HCT116 (cell line): ENCODE measurements around the gene C6orf118. TPM values are rescaled to one million over a fixed set of nuclear protein-coding genes. Genes with fewer than 3 reads are reported as not detected.

Experiments
- ATAC-seq: fragments of 200-7000 bp; cut with Tn5 transposase; 2 replicates; pipeline ENCODE4 v1.9.1; 2020; ENCODE audit warnings: mild to moderate bottlenecking, moderate library complexity
- BruUV-seq: library from RNA; stranded (reverse); fragments of 400-500 nt; replicated peaks from 2 replicates; lab custom pipeline; 2021; lab: Mats Ljungman, UMichigan
- CTCF ChIA-PET: fragments of 300-600 bp; sonication (Branson Sonifier 250); formaldehyde crosslinking; loops from one replicate; lab custom pipeline; 2021; ENCODE audit warnings: antibody characterized with exemption; lab: Charles Lee
- POLR2A ChIA-PET: fragments of 300-600, 350-600 bp; sonication (Branson Sonifier 250); formaldehyde crosslinking; loops from one replicate; lab custom pipeline; 2021; ENCODE audit warnings: antibody characterized with exemption; lab: Charles Lee
- RAD21 ChIA-PET, 2 experiments: fragments of 300-600 bp; sonication (Branson Sonifier 250); formaldehyde crosslinking; loops; one replicate each; lab custom pipeline; 2023; ENCODE audit warnings: low total read pairs in 2 of 2; ENCODE audit not compliant: uncharacterized antibody in 2 of 2, unreplicated experiment in 2 of 2, low non-redundant PET in 1 of 2; lab: Charles Lee
- DNase-seq: peaks from one replicate; pipeline ENCODE4 v3.0.0-alpha.2; 2010; ENCODE audit warnings: low read depth, low spot score
- H2AFZ ChIP-seq: fragments of 200-600 bp; shearing (Covaris generic), sonication (generic); 2 replicates; pipeline ENCODE4 v1.6.1; 2017; ENCODE audit warnings: low read depth, mixed run types, mixed read lengths, antibody characterized with exemption, low read length; ENCODE audit not compliant: poor library complexity, severe bottlenecking
- H3K27ac ChIP-seq: 2 replicates; pipeline ENCODE4 v1.5.1; 2012; ENCODE audit warnings: low read depth, low read length
- H3K27me3 ChIP-seq: fragments of 200-600 bp; sonication (generic); 2 replicates; pipeline ENCODE4 v1.6.1; 2016; ENCODE audit warnings: mixed run types, low read length, mixed read lengths; ENCODE audit not compliant: insufficient read depth
- H3K36me3 ChIP-seq, 2 experiments: fragments of 200-500 bp in 1 of 2; fragments of 200-600 bp in 1 of 2; sonication (Bioruptor generic) in 1 of 2; sonication (generic) in 1 of 2; 2 replicates each; pipeline versions ENCODE4 v1.5.1 to v1.6.1; 2014 to 2016; ENCODE audit warnings: low read length in 2 of 2, inconsistent platforms in 1 of 2, mixed read lengths in 1 of 2, mixed run types in 1 of 2; ENCODE audit not compliant: insufficient read depth in 2 of 2, control insufficient read depth in 1 of 2
- H3K4me1 ChIP-seq, 2 experiments: fragments of 200-600 bp in 1 of 2; sonication (generic) in 1 of 2; 2 replicates each; pipeline versions ENCODE4 v1.5.1 to v1.6.1; 2012 to 2017; ENCODE audit warnings: low read length in 2 of 2, inconsistent platforms in 1 of 2, mild to moderate bottlenecking in 1 of 2, mixed read lengths in 1 of 2, mixed run types in 1 of 2, moderate library complexity in 1 of 2; ENCODE audit not compliant: insufficient read depth in 2 of 2, control insufficient read depth in 1 of 2
- H3K4me2 ChIP-seq: fragments of 200-600 bp; sonication (generic); 2 replicates; pipeline ENCODE4 v1.6.1; 2017; ENCODE audit warnings: mixed run types, low read length, mixed read lengths
- H3K4me3 ChIP-seq, 2 experiments: fragments of 200-600 bp in 1 of 2; sonication (generic) in 1 of 2; replicated peaks in 1 of 2; 2 replicates each; pipeline ENCODE4 v1.5.1; 2011 to 2016; ENCODE audit warnings: low read length in 2 of 2, control low read depth in 1 of 2, low read depth in 1 of 2, mild to moderate bottlenecking in 1 of 2, mixed read lengths in 1 of 2, mixed run types in 1 of 2
- H3K79me2 ChIP-seq: fragments of 200-600 bp; sonication (generic); 2 replicates; pipeline ENCODE4 v1.6.1; 2017; ENCODE audit warnings: mild to moderate bottlenecking, mixed run types, low read length, moderate library complexity, mixed read lengths; ENCODE audit not compliant: insufficient read depth
- H3K9ac ChIP-seq: fragments of 200-600 bp; sonication (generic); 2 replicates; pipeline ENCODE4 v1.6.1; 2016; ENCODE audit warnings: low read length, mixed read lengths
- H3K9me2 ChIP-seq: fragments of 200-600 bp; sonication (generic), shearing (Covaris generic); 2 replicates; pipeline ENCODE4 v1.6.1; 2017; ENCODE audit warnings: mixed run types, mild to moderate bottlenecking, moderate library complexity; ENCODE audit not compliant: insufficient read depth
- H3K9me3 ChIP-seq, 2 experiments: fragments of 200-500 bp in 1 of 2; fragments of 200-600 bp in 1 of 2; sonication (Bioruptor generic) in 1 of 2; sonication (generic) in 1 of 2; 2 replicates each; pipeline ENCODE4 v1.6.1; 2014 to 2017; ENCODE audit warnings: low read length in 2 of 2, mixed read lengths in 2 of 2, inconsistent platforms in 1 of 2, low read depth in 1 of 2, mild to moderate bottlenecking in 1 of 2, mixed run types in 1 of 2, moderate library complexity in 1 of 2; ENCODE audit not compliant: control insufficient read depth in 1 of 2, insufficient read depth in 1 of 2
- H4K20me1 ChIP-seq: fragments of 200-600 bp; sonication (generic), shearing (Covaris generic); 2 replicates; pipeline ENCODE4 v1.6.1; 2017; ENCODE audit warnings: mixed run types, mild to moderate bottlenecking, moderate library complexity; ENCODE audit not compliant: insufficient read depth
- CBX3 ChIP-seq: IDR thresholded peaks from 2 replicates; pipeline ENCODE4 v1.6.1; 2012; ENCODE audit warnings: low read depth
- CEBPB ChIP-seq: IDR thresholded peaks from 2 replicates; pipeline ENCODE4 v1.6.1; 2012; ENCODE audit warnings: low read depth
- ELF1 ChIP-seq: IDR thresholded peaks from 2 replicates; pipeline ENCODE4 v1.6.1; 2012; ENCODE audit warnings: low read depth, borderline replicate concordance
- EZH2 ChIP-seq: fragments of 200-600 bp; sonication (generic); IDR thresholded peaks from 2 replicates; pipeline ENCODE4 v1.6.1; 2017; ENCODE audit warnings: antibody characterized with exemption, mixed run types
- FOSL1 ChIP-seq: IDR thresholded peaks from 2 replicates; pipeline ENCODE4 v1.6.1; 2012; ENCODE audit warnings: low read depth
- JUND ChIP-seq: IDR thresholded peaks from 2 replicates; pipeline ENCODE4 v1.6.1; 2012
- MAX ChIP-seq: IDR thresholded peaks from 2 replicates; pipeline ENCODE4 v1.6.1; 2012
- POLR2AphosphoS5 ChIP-seq: IDR thresholded peaks from 2 replicates; pipeline ENCODE4 v1.6.1; 2011; ENCODE audit warnings: mild to moderate bottlenecking, low read depth, low read length, moderate library complexity
- RAD21 ChIP-seq: IDR thresholded peaks from 2 replicates; pipeline ENCODE4 v1.6.1; 2012; ENCODE audit warnings: low read depth, mild to moderate bottlenecking
- YY1 ChIP-seq: IDR thresholded peaks from 2 replicates; pipeline ENCODE4 v1.6.1; 2011; ENCODE audit warnings: low read length, low read depth, moderate library complexity, mild to moderate bottlenecking; ENCODE audit not compliant: insufficient replicate concordance; ENCODE audit errors: extremely low read depth
- ZFX ChIP-seq: fragments of 450-650 bp; IDR thresholded peaks from 2 replicates; pipeline ENCODE4 v1.6.1; 2017
- ZNF274 ChIP-seq: fragments of 200-500 bp; sonication (Bioruptor generic); IDR thresholded peaks from 2 replicates; pipeline ENCODE4 v1.6.1; 2014; ENCODE audit warnings: mild to moderate bottlenecking, low read depth, low read length, inconsistent platforms
- intact Hi-C: fragments of 100-400 bp; cut with micrococcal nuclease; formaldehyde crosslinking; loops from 2 replicates; pipeline ENCODE4 v1.10.0; 2022
- total RNA-seq: library from RNA; stranded (reverse); gene quantifications from one replicate; pipeline ENCODE4 v1.2.1, GENCODE V29; 2021; ENCODE audit not compliant: unreplicated experiment
- TF ChIP-seq, protein P1 (sequence below): IDR thresholded peaks from 2 replicates; pipeline ENCODE4 v1.6.1; 2012; ENCODE audit warnings: low read depth

The C6orf118 gene
- total RNA-seq, 1 experiment from 2014 or later = not detected

GRCh38 chr6:165340532-165340931 lies 31.1 kb upstream of the C6orf118 start:
- ChIA-PET CTCF (no interaction called here), RAD21 (no interaction called here), POLR2A (no interaction called here)
- no peak overlapping the region for H3K4me3 ChIP-seq
- H3K27ac ChIP-seq = no peak overlapping the region
- DNase-seq (no peak), ATAC-seq (no peak)
- no peak overlapping the region for H2AFZ ChIP-seq
- H3K4me2 ChIP-seq = no peak overlapping the region
- no TSS peak for BruUV-seq
- no peaks in the 10 kb centered on the region for H3K36me3 ChIP-seq
- intact Hi-C loops = no loop called here
- TF ChIP-seq CBX3 = no peak
- H3K9me2 ChIP-seq = no peaks in the 10 kb centered on the region
- H3K79me2 ChIP-seq = no peaks in the 10 kb centered on the region
- no peak overlapping the region for H3K9ac ChIP-seq
- H3K9me3 ChIP-seq = peaks cover 0 to 3% of the 10 kb centered on the region in 2 experiments; a peak in 1 of 4 replicates
- H3K27me3 ChIP-seq = no peaks in the 10 kb centered on the region
- no peaks in the 10 kb centered on the region for H4K20me1 ChIP-seq
- H3K4me1 ChIP-seq = no peaks in the 10 kb centered on the region

DNA sequence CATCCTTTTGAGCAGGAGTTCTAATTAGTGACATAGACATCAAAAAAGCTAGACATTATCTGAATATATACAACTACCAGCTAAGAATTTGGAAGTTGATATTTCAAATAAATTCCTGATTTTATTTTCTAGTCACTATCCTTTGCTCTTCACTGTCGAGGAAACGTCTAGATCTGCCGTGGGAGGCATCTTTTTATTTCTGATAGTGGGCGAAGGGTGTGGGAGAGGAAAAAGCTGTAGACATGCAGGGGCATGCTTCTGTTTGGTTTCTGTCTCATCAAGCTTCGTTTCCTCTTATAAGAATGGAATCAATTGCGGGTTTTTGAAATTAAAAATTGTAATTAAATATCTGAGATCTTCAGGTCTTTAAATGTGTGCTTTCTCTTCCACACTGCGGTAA lies 16.2 kb upstream of the C6orf118 start:
- Histone ChIP-seq H3K4me3 (no peak overlapping the region), H3K9ac (no peak overlapping the region), H3K36me3 (no peaks in the 10 kb centered on the region), H3K9me3 (peaks cover 0 to 8% of the 10 kb centered on the region in 2 experiments; a peak in 2 of 4 replicates), H3K9me2 (no peaks in the 10 kb centered on the region), H3K27me3 (no peaks in the 10 kb centered on the region), H2AFZ (no peak overlapping the region), H4K20me1 (no peaks in the 10 kb centered on the region), H3K27ac (no peak overlapping the region), H3K4me1 (no peaks in the 10 kb centered on the region), H3K4me2 (no peak overlapping the region), H3K79me2 (no peaks in the 10 kb centered on the region)
- ATAC-seq (no peak), DNase-seq (no peak)
- RAD21 ChIA-PET = no interaction called here
- BruUV-seq = no TSS peak
- CTCF ChIA-PET = no interaction called here
- TF ChIP-seq YY1 (no peak), POLR2AphosphoS5 (no peak), ELF1 (no peak), MAX (no peak), ZFX (no peak), ZNF274 (no peak), JUND (no peak), RAD21 (no peak), FOSL1 (no peak), CEBPB (no peak), EZH2 (no peak)
- TF ChIP-seq, protein P1, sequence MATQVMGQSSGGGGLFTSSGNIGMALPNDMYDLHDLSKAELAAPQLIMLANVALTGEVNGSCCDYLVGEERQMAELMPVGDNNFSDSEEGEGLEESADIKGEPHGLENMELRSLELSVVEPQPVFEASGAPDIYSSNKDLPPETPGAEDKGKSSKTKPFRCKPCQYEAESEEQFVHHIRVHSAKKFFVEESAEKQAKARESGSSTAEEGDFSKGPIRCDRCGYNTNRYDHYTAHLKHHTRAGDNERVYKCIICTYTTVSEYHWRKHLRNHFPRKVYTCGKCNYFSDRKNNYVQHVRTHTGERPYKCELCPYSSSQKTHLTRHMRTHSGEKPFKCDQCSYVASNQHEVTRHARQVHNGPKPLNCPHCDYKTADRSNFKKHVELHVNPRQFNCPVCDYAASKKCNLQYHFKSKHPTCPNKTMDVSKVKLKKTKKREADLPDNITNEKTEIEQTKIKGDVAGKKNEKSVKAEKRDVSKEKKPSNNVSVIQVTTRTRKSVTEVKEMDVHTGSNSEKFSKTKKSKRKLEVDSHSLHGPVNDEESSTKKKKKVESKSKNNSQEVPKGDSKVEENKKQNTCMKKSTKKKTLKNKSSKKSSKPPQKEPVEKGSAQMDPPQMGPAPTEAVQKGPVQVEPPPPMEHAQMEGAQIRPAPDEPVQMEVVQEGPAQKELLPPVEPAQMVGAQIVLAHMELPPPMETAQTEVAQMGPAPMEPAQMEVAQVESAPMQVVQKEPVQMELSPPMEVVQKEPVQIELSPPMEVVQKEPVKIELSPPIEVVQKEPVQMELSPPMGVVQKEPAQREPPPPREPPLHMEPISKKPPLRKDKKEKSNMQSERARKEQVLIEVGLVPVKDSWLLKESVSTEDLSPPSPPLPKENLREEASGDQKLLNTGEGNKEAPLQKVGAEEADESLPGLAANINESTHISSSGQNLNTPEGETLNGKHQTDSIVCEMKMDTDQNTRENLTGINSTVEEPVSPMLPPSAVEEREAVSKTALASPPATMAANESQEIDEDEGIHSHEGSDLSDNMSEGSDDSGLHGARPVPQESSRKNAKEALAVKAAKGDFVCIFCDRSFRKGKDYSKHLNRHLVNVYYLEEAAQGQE = no peak
- intact Hi-C loops = no loop called here
- POLR2A ChIA-PET = no interaction called here
